Measurements from ENCODE around the gene IMP3. TPM values are rescaled to one million over a fixed set of nuclear protein-coding genes. Genes with fewer than 3 reads are reported as not detected.

Gene IMP3
- total RNA-seq, 4 donors from 2014 or later: 37.2 to 131 (median 108) TPM

- H3K27ac ChIP-seq: no peak overlapping the region
- H3K4me1 ChIP-seq: peaks cover 0 to 7% (median 2%) of the 10 kb centered on the region in 4 donors
- no peak overlapping the region for H3K4me3 ChIP-seq
- in situ Hi-C loops (cut with MboI; ENCODE audit: low pct_ligation_motif_present in 1 of 4, low pct_unique_long_range_greater_than_20kb in 1 of 4, low sequenced_read_pairs in 3 of 4) (loop anchor here in 3 of 4 donors (25.0 kb wide), 1 partner anchor 270 kb away; the partner anchor contains the start of gene MAN2C1 (in 3 of the 3)), intact Hi-C loops (cut with DNase I; ENCODE audit: low total_unique reads) (no loop called here)
- no peaks in the 10 kb centered on the region for H3K27me3 ChIP-seq
- H3K9me3 ChIP-seq: no peaks in the 10 kb centered on the region
- TF ChIP-seq EP300 (IDR thresholded peaks at IDR 0.05; ENCODE audit: low read depth) (no peak), POLR2A (IDR thresholded peaks at IDR 0.05) (no peak), CTCF (IDR thresholded peaks at IDR 0.05) (no peak), POLR2AphosphoS5 (IDR thresholded peaks at IDR 0.05) (no peak)
- H3K36me3 ChIP-seq: no peaks in the 10 kb centered on the region
- no peak for DNase-seq
Measured at GRCh38 chr15:75631935-75632334, 8.1 kb downstream of the IMP3 start.

GRCh38 chr15:75625542-75626347, 14.3 kb downstream of the IMP3 start, which contains the start of gene SNUPN:
Gene SNUPN (minus strand): TSS chr15:75625725. CDS start chr15:75621051, 4,674 bp downstream.
- H3K27me3 ChIP-seq: no peaks in the 10 kb centered on the region
- DNase-seq: peak; percentile 96
- H3K9me3 ChIP-seq: no peaks in the 10 kb centered on the region
- in situ Hi-C loops (cut with MboI; ENCODE audit: low pct_ligation_motif_present in 1 of 4, low pct_unique_long_range_greater_than_20kb in 1 of 4, low sequenced_read_pairs in 3 of 4): loop anchor here in 3 of 4 donors (25.0 kb wide), 1 partner anchor 263 kb away; the partner anchor contains the start of gene MAN2C1 (in 3 of the 3)
- WGBS, 2 donors (ENCODE audit: low coverage in 1 of 2): 0 to 2% methylated on average over 2 to 31 of the region's 47 CpGs
- H3K36me3 ChIP-seq: no peaks in the 10 kb centered on the region
- intact Hi-C loops (cut with DNase I; ENCODE audit: low total_unique reads): loop anchor here (5.0 kb wide), 1 partner anchor 107 kb away; no protein-coding TSS in a partner anchor
- H3K4me1 ChIP-seq: peaks cover 7 to 28% (median 14%) of the 10 kb centered on the region in 4 donors
- no peak for TF ChIP-seq POLR2A (IDR thresholded peaks at IDR 0.05)
- no peak for TF ChIP-seq CTCF (IDR thresholded peaks at IDR 0.05)
- peak; percentile 61 to 73 (median 67) for TF ChIP-seq POLR2AphosphoS5 (IDR thresholded peaks at IDR 0.05)
- peak within 1 kb of the TSS; percentile 70 to 95 (median 93) for H3K4me3 ChIP-seq
- H3K27ac ChIP-seq: peak within 1 kb of the TSS; percentile 95 to 98 (median 97)

- intact Hi-C loops (cut with DNase I; ENCODE audit: low total_unique reads): no loop called here
- in situ Hi-C loops (cut with MboI; ENCODE audit: low pct_ligation_motif_present in 1 of 4, low pct_unique_long_range_greater_than_20kb in 1 of 4, low sequenced_read_pairs in 3 of 4): no loop called here
- peaks cover 7 to 37% (median 17%) of the 10 kb centered on the region in 4 donors for H3K4me1 ChIP-seq
Measured at GRCh38 chr15:75622505-75622904, 17.5 kb downstream of the IMP3 start.

GRCh38 chr15:75620841-75621391, 19.1 kb downstream of the IMP3 start:
- WGBS, 2 donors (ENCODE audit: low coverage in 1 of 2): 40 to 60% methylated on average over 2 to 7 of the region's 7 CpGs
- peak overlapping the region; percentile 69 to 75 (median 70) for H3K27ac ChIP-seq
- in situ Hi-C loops (cut with MboI; ENCODE audit: low pct_ligation_motif_present in 1 of 4, low pct_unique_long_range_greater_than_20kb in 1 of 4, low sequenced_read_pairs in 3 of 4) (no loop called here), intact Hi-C loops (cut with DNase I; ENCODE audit: low total_unique reads) (no loop called here)
- no peak overlapping the region for H3K4me3 ChIP-seq
- H3K9me3 ChIP-seq: no peaks in the 10 kb centered on the region
- H3K4me1 ChIP-seq: peaks cover 5 to 29% (median 13%) of the 10 kb centered on the region in 4 donors
- DNase-seq: peak; percentile 67
- H3K36me3 ChIP-seq: peaks cover 0 to 28% (median 14%) of the 10 kb centered on the region in 4 donors
- no peaks in the 10 kb centered on the region for H3K27me3 ChIP-seq
- TF ChIP-seq EP300 (IDR thresholded peaks at IDR 0.05; ENCODE audit: low read depth): no peak
- TF ChIP-seq CTCF (IDR thresholded peaks at IDR 0.05): peak in 3 of 5 experiments; percentile 19 to 42 (median 25)
- no peak for TF ChIP-seq POLR2A (IDR thresholded peaks at IDR 0.05)
- TF ChIP-seq POLR2AphosphoS5 (IDR thresholded peaks at IDR 0.05): no peak

More at GRCh38 chr15:75622505-75622904, 17.5 kb downstream of the IMP3 start:
- Histone ChIP-seq H3K4me3 (no peak overlapping the region), H3K9me3 (no peaks in the 10 kb centered on the region), H3K27me3 (no peaks in the 10 kb centered on the region), H3K27ac (no peak overlapping the region), H3K36me3 (peaks cover 0 to 12% (median 6%) of the 10 kb centered on the region in 4 donors)
- DNase-seq: no peak
- TF ChIP-seq POLR2A (IDR thresholded peaks at IDR 0.05): no peak
- 68 to 70% methylated on average over 2 of the region's 2 CpGs for WGBS, 2 donors (ENCODE audit: low coverage in 1 of 2)

All from transverse colon (tissue), 4 donors.